GM19351 (cell line): ENCODE results near the gene CIITA.
"Not testable (repeated sequence)": the region's sequence is repeated elsewhere in the genome, so short reads cannot be mapped to it uniquely, and the experiment has no call there.

Source experiments
- ATAC-seq: cut with Tn5 transposase; IDR thresholded peaks from one replicate; pipeline ENCODE4 v1.9.1; 2021; ENCODE audit warnings: mild to moderate bottlenecking, moderate library complexity; ENCODE audit not compliant: unreplicated experiment

Gene CIITA

DNA sequence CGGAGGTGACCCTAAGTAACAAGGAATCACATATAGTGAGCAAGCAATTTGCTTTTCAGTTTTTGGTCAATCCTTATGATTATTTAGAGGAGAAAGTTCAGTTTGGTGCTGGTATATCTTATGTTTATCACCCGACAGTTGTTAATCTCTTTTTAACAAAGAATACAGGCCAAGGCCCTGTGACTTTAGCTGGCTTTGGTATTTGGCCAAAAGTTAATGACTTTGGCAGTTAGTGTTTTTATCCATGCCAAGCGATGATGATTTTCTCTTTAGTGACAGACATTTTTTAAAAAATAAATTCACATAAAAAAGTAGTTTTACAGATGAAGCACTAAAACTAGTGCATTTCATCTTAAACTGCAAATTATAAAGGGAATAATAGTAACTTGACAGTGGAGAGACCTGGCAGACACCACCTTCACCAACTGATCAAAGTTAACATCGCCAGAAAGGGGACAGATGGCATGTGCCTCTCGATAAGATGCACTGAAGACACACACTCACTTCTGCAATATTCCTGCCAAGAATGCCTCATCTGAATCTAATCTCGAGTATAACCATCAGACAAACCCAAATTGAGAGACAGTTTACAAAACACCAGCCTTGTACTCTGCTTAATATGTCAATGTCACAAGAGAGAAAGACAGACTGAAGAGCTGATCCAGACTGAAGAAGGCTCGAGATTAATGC, 58.4 kb downstream of the CIITA start:
- ATAC-seq, result no peak

- no peak for ATAC-seq
Observed at GRCh38 chr16:10936272-10936984, 59.4 kb downstream of the CIITA start.

- ATAC-seq, result no peak
Observed at GRCh38 chr16:10937068-10937859, 60.3 kb downstream of the CIITA start.

GRCh38 chr16:10938321-10938720, 61.3 kb downstream of the CIITA start:
- ATAC-seq, result no peak

- no peak for ATAC-seq
Observed at GRCh38 chr16:10938796-10939648, 62.0 kb downstream of the CIITA start.

- ATAC-seq, result no peak
Observed at GRCh38 chr16:10939649-10940234, 62.7 kb downstream of the CIITA start.

DNA sequence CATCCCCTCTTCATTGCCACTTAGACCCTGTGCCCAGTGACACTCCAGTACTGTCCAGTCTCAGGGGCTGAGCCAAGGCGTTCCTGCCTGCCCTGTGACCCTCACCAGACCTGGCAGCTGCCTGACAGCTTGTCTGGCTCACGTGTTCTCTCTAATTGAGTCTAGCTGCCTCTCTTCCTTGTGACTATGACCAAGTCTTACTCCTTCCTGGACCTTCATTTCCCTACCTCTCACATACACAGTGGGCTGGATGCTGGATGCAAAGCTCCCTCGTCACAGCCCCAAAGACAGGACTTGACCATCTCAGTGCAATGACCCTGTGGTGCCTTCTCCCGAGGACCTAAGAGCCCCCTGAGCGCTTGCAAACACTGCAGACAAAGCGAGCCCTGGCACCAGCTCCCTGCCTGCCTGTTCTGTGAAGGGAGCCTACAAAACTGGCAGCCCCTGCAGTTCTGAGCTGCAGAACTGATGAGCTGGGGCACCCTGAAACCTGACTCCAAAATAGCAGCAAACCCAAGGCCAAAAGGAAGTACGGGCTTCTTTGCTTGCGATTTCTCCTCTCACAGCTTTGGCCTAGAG, 63.6 kb downstream of the CIITA start:
- ATAC-seq, result no peak

- no peak for ATAC-seq
Observed at GRCh38 chr16:10941127-10941933, 64.3 kb downstream of the CIITA start.

GRCh38 chr16:10941935-10942351, 64.9 kb downstream of the CIITA start:
- ATAC-seq, result not testable (repeated sequence)

- peak; percentile 63 for ATAC-seq
Observed at GRCh38 chr16:10942352-10943063, 65.5 kb downstream of the CIITA start, which contains the start of gene DEXI. DEXI (minus strand) TSS chr16:10942468; CDS start chr16:10942005, 463 bp downstream.

GRCh38 chr16:10943064-10943353, 66.0 kb downstream of the CIITA start:
- ATAC-seq, result no peak

DNA sequence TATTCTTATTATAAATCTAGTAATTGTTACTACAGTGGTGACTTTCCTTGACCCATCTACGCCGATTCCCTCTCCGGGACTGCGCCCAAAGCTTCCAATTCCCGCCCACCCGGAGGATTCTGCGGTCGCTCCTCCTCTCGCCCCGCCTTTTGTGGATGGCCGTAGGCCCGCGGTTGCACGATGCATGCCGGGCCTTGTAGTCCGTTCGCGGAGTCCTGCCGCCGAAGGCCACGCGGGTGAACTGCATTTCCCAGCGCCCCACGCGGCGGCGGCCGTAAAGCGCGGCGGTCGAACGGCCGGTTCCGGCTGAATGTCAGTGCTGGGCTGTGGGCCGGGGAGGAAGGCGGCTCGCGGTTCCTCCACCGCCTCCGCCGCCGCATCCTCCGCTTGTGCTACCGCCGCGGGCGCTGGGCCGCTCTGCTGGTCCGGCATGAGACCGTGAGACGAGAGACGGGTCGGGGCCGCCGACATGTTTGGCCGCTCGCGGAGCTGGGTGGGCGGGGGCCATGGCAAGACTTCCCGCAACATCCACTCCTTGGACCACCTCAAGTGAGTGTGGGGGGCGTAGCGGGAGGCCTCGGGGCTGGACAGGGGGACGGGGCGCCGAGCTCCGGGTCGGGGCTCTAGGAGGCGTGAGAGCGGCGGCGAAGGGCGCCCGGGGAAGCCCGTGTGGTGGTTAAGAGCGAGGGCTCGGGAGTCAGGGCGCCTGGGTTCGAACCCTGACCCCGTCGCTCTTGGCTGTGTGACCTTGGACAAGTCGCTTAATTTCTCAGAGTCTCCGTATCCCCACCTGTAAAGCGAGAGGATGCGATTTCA, 67.5 kb downstream of the CIITA start, which contains the start of gene CLEC16A:
TSS of gene CLEC16A (plus strand) at position 316 of the 816 bp plus-strand sequence. CDS start at position 470, 154 bp downstream.
- peak; percentile 65 for ATAC-seq

DNA sequence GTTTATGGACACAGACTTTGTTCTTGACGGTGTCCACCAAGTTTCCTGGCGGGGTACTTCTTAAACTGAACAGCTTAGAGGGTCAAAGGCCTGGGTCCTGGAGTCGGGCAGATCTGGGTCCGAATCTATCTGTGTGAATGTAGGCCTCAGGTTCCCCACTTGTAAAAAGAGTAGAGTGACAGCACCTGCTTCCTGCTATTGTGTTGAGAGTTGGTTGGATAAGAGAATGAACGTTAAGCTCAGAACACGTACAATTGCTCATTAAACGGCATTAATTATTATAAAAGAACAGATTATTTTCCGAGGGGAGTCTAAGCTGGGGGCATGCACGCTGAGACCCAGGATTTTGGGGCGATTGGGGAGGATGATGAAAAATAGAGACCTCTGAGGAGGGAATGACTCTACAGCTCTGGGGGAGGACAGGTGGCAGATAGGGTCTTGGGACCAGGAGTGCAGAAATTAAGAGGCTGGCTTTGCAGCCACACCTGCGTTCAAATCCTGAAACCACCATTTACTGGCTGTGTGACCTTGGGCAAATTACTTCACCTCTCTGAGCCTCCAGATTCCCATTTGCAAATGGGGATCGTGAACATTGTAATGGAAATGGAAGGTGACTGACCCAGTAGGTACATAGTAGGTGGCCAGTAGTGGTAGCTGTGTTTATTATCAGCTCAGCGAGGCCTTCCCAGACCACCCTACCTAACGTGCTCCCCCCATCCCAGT, 68.2 kb downstream of the CIITA start:
- ATAC-seq, result no peak

GRCh38 chr16:10946308-10946707, 69.3 kb downstream of the CIITA start:
- ATAC-seq, result no peak

DNA sequence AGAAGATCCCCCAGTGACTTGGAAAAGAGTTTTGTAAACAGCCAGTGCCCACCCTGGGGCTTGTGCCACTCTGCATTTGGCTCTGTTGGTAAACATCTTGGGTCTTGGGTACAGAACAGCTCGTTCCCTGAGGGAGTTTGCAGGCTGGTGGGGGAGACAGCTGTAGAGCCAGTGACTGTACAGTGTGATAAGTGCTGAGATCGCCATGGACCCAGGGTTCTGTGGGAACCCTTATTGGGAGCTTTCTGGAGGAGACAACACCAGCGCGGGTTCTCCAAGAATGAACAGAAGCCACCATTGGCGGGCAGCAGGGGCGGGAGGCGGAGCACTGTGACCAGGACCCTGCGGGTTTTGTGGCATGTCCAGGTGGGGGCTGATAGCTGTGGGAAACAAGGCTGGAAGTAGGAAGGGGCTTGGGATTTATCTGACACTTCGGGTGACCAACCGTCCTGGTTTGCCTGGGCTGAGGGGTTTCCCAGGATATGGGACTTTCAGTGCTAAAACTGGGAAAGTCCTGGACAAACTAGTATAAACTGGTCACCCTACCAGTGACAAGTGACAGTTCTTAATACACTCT, 70.3 kb downstream of the CIITA start:
- ATAC-seq, result no peak

GRCh38 chr16:10949424-10949970, 72.5 kb downstream of the CIITA start:
- peak; percentile 80 for ATAC-seq
